ENCODE results near the gene DYRK3. TPM values are rescaled to one million over a fixed set of nuclear protein-coding genes. Genes with fewer than 3 reads are reported as not detected.
A peak's percentile ranks its signal among the peaks of the same experiment; 100 is the strongest.

Gene DYRK3
- total RNA-seq (7.2 TPM), polyA plus RNA-seq (4.9 TPM)
- long read RNA-seq, donor 1, result 0 reads
- long read RNA-seq, donor 2, result 0 reads
- long read RNA-seq, donor 3, partial matches to known transcripts, result 0 of 2 reads
- long read RNA-seq, donor 3, other reads (novel, unspliced or antisense), result 0 of 2 reads
- long read RNA-seq, donor 4, partial matches to known transcripts, result 0 of 1 reads
- long read RNA-seq, donor 4, other reads (novel, unspliced or antisense), result 0 of 1 reads
- long read RNA-seq, donor 5, partial matches to known transcripts, result 0 of 2 reads
- long read RNA-seq, donor 5, other reads (novel, unspliced or antisense), result 0 of 2 reads
- long read RNA-seq, donor 6, partial matches to known transcripts, result 0 of 1 reads
- long read RNA-seq, donor 6, other reads (novel, unspliced or antisense), result 0 of 1 reads
- long read RNA-seq, donor 7, result 0 reads
- long read RNA-seq, donor 8, partial matches to known transcripts, result 0 of 1 reads
- long read RNA-seq, donor 8, other reads (novel, unspliced or antisense), result 0 of 1 reads
- long read RNA-seq, donor 9, result 0 reads
- long read RNA-seq, donor 10, partial matches to known transcripts, result 0 of 3 reads
- long read RNA-seq, donor 10, other reads (novel, unspliced or antisense), result 0 of 3 reads

GRCh38 chr1:206635080-206635977, at the start of gene DYRK3:
DYRK3 (plus strand) TSS chr1:206635536; CDS start chr1:206635704, 168 bp downstream.
- under 1% methylated on average over 84 of the region's 84 CpGs for WGBS
- peaks cover 10 to 16% of the 10 kb centered on the region in 2 donors for H3K4me1 ChIP-seq (ENCODE audit: control insufficient read depth in 2 of 2, insufficient read depth in 2 of 2, low read length in 2 of 2)
- peak within 1 kb of the TSS; percentile 59 to 77 for H3K4me3 ChIP-seq (ENCODE audit: low read length in 2 of 2)
- peak within 1 kb of the TSS; percentile 58 to 81 for H3K27ac ChIP-seq (ENCODE audit: low read depth in 1 of 2, low read length in 1 of 2)
- DNase-seq (ENCODE audit: low read depth in 6 of 9, low spot score in 9 of 9), result peak in 7 of 9 donors; percentile 76 to 90 (median 79)
- H3K36me3 ChIP-seq (ENCODE audit: control insufficient read depth in 2 of 2, insufficient read depth in 2 of 2, low read length in 1 of 2), result no peaks in the 10 kb centered on the region
- peaks cover 0 to 6% of the 10 kb centered on the region in 2 donors for H3K27me3 ChIP-seq (ENCODE audit: control insufficient read depth in 2 of 2, insufficient read depth in 1 of 2, low read length in 1 of 2)
- no peaks in the 10 kb centered on the region for H3K9me3 ChIP-seq (ENCODE audit: control insufficient read depth in 2 of 2, insufficient read depth in 1 of 2, low read length in 1 of 2)

- Histone ChIP-seq H3K36me3 (ENCODE audit: control insufficient read depth in 2 of 2, insufficient read depth in 2 of 2, low read length in 1 of 2) (peaks cover 85 to 94% of the 10 kb centered on the region in 2 donors), H3K4me1 (ENCODE audit: control insufficient read depth in 2 of 2, insufficient read depth in 2 of 2, low read length in 2 of 2) (peaks cover 9 to 20% of the 10 kb centered on the region in 2 donors), H3K27ac (ENCODE audit: low read depth in 1 of 2, low read length in 1 of 2) (peak overlapping the region in 1 of 2 donors; percentile 20)
These were observed 48.6 kb upstream of the DYRK3 start for GRCh38 chr1:206586501-206587445.

GRCh38 chr1:206587904-206588303, 47.4 kb upstream of the DYRK3 start:
- no peaks in the 10 kb centered on the region for H3K27me3 ChIP-seq (ENCODE audit: control insufficient read depth in 2 of 2, insufficient read depth in 1 of 2, low read length in 1 of 2)
- H3K9me3 ChIP-seq (ENCODE audit: control insufficient read depth in 2 of 2, insufficient read depth in 1 of 2, low read length in 1 of 2), result no peaks in the 10 kb centered on the region
- no peak overlapping the region for H3K4me3 ChIP-seq (ENCODE audit: low read length in 2 of 2)
- DNase-seq (ENCODE audit: low read depth in 6 of 9, low spot score in 9 of 9), result no peak
- H3K4me1 ChIP-seq (ENCODE audit: control insufficient read depth in 2 of 2, insufficient read depth in 2 of 2, low read length in 2 of 2), result peaks cover 1 to 9% of the 10 kb centered on the region in 2 donors
- H3K27ac ChIP-seq (ENCODE audit: low read depth in 1 of 2, low read length in 1 of 2), result peak overlapping the region in 1 of 2 donors; percentile 56
- 96% methylated on average over 14 of the region's 14 CpGs for WGBS
- H3K36me3 ChIP-seq (ENCODE audit: control insufficient read depth in 2 of 2, insufficient read depth in 2 of 2, low read length in 1 of 2), result peaks cover 84 to 94% of the 10 kb centered on the region in 2 donors

More at GRCh38 chr1:206586501-206587445, 48.6 kb upstream of the DYRK3 start:
- Histone ChIP-seq H3K9me3 (ENCODE audit: control insufficient read depth in 2 of 2, insufficient read depth in 1 of 2, low read length in 1 of 2) (no peaks in the 10 kb centered on the region), H3K27me3 (ENCODE audit: control insufficient read depth in 2 of 2, insufficient read depth in 1 of 2, low read length in 1 of 2) (no peaks in the 10 kb centered on the region), H3K4me3 (ENCODE audit: low read length in 2 of 2) (no peak overlapping the region)
- no peak for DNase-seq (ENCODE audit: low read depth in 6 of 9, low spot score in 9 of 9)
- WGBS, result 94% methylated on average over 13 of the region's 13 CpGs

- Histone ChIP-seq H3K36me3 (ENCODE audit: control insufficient read depth in 2 of 2, insufficient read depth in 2 of 2, low read length in 1 of 2) (peaks cover 79 to 93% of the 10 kb centered on the region in 2 donors), H3K27me3 (ENCODE audit: control insufficient read depth in 2 of 2, insufficient read depth in 1 of 2, low read length in 1 of 2) (no peaks in the 10 kb centered on the region), H3K4me1 (ENCODE audit: control insufficient read depth in 2 of 2, insufficient read depth in 2 of 2, low read length in 2 of 2) (peaks cover 0 to 3% of the 10 kb centered on the region in 2 donors), H3K4me3 (ENCODE audit: low read length in 2 of 2) (no peak overlapping the region), H3K9me3 (ENCODE audit: control insufficient read depth in 2 of 2, insufficient read depth in 1 of 2, low read length in 1 of 2) (no peaks in the 10 kb centered on the region), H3K27ac (ENCODE audit: low read depth in 1 of 2, low read length in 1 of 2) (peak overlapping the region in 1 of 2 donors; percentile 56)
- no peak for DNase-seq (ENCODE audit: low read depth in 6 of 9, low spot score in 9 of 9)
- WGBS, result 91% methylated on average over 6 of the region's 6 CpGs
These were observed 46.8 kb upstream of the DYRK3 start for GRCh38 chr1:206588492-206588891.

- DNase-seq (ENCODE audit: low read depth in 6 of 9, low spot score in 9 of 9), result no peak
- H3K4me1 ChIP-seq (ENCODE audit: control insufficient read depth in 2 of 2, insufficient read depth in 2 of 2, low read length in 2 of 2), result peaks cover 0 to 2% of the 10 kb centered on the region in 2 donors
- H3K27me3 ChIP-seq (ENCODE audit: control insufficient read depth in 2 of 2, insufficient read depth in 1 of 2, low read length in 1 of 2), result no peaks in the 10 kb centered on the region
- 96% methylated on average over 7 of the region's 7 CpGs for WGBS
- no peaks in the 10 kb centered on the region for H3K9me3 ChIP-seq (ENCODE audit: control insufficient read depth in 2 of 2, insufficient read depth in 1 of 2, low read length in 1 of 2)
- H3K36me3 ChIP-seq (ENCODE audit: control insufficient read depth in 2 of 2, insufficient read depth in 2 of 2, low read length in 1 of 2), result peaks cover 74 to 92% of the 10 kb centered on the region in 2 donors
- H3K27ac ChIP-seq (ENCODE audit: low read depth in 1 of 2, low read length in 1 of 2), result peak overlapping the region in 1 of 2 donors; percentile 25
- H3K4me3 ChIP-seq (ENCODE audit: low read length in 2 of 2), result no peak overlapping the region
These were observed 46.1 kb upstream of the DYRK3 start for GRCh38 chr1:206589206-206589605.

- H3K27me3 ChIP-seq (ENCODE audit: control insufficient read depth in 2 of 2, insufficient read depth in 1 of 2, low read length in 1 of 2), result no peaks in the 10 kb centered on the region
- H3K4me3 ChIP-seq (ENCODE audit: low read length in 2 of 2), result no peak overlapping the region
- DNase-seq (ENCODE audit: low read depth in 6 of 9, low spot score in 9 of 9), result no peak
- peaks cover 0 to 2% of the 10 kb centered on the region in 2 donors for H3K4me1 ChIP-seq (ENCODE audit: control insufficient read depth in 2 of 2, insufficient read depth in 2 of 2, low read length in 2 of 2)
- H3K36me3 ChIP-seq (ENCODE audit: control insufficient read depth in 2 of 2, insufficient read depth in 2 of 2, low read length in 1 of 2), result peaks cover 71 to 91% of the 10 kb centered on the region in 2 donors
- 86% methylated on average over 8 of the region's 8 CpGs for WGBS
- H3K27ac ChIP-seq (ENCODE audit: low read depth in 1 of 2, low read length in 1 of 2), result no peak overlapping the region
- H3K9me3 ChIP-seq (ENCODE audit: control insufficient read depth in 2 of 2, insufficient read depth in 1 of 2, low read length in 1 of 2), result no peaks in the 10 kb centered on the region
These were observed 45.1 kb upstream of the DYRK3 start for GRCh38 chr1:206590025-206590758.

- Histone ChIP-seq H3K27me3 (ENCODE audit: control insufficient read depth in 2 of 2, insufficient read depth in 1 of 2, low read length in 1 of 2) (no peaks in the 10 kb centered on the region), H3K27ac (ENCODE audit: low read depth in 1 of 2, low read length in 1 of 2) (no peak overlapping the region), H3K9me3 (ENCODE audit: control insufficient read depth in 2 of 2, insufficient read depth in 1 of 2, low read length in 1 of 2) (no peaks in the 10 kb centered on the region), H3K36me3 (ENCODE audit: control insufficient read depth in 2 of 2, insufficient read depth in 2 of 2, low read length in 1 of 2) (peaks cover 71 to 91% of the 10 kb centered on the region in 2 donors), H3K4me3 (ENCODE audit: low read length in 2 of 2) (no peak overlapping the region), H3K4me1 (ENCODE audit: control insufficient read depth in 2 of 2, insufficient read depth in 2 of 2, low read length in 2 of 2) (peaks cover 0 to 2% of the 10 kb centered on the region in 2 donors)
- no peak for DNase-seq (ENCODE audit: low read depth in 6 of 9, low spot score in 9 of 9)
- WGBS, result 97% methylated on average over 5 of the region's 5 CpGs
These were observed 44.1 kb upstream of the DYRK3 start for GRCh38 chr1:206591226-206591625.
